Pulmonary artery endothelial cell (primary cell): ENCODE results near the gene FHIP1A. TPM values are rescaled to one million over a fixed set of nuclear protein-coding genes. Genes with fewer than 3 reads are reported as not detected.

Source experiments
- DNase-seq: peaks from one replicate; pipeline ENCODE4 v3.0.0-alpha.2; 2011; ENCODE audit warnings: low read depth, low spot score
- total RNA-seq: library from RNA; depleted of rRNA; stranded (reverse); fragments of >200 nt; gene quantifications from 2 replicates; pipeline ENCODE4 v1.2.3, GENCODE V29; 2014

Gene FHIP1A
- total RNA-seq, 1 donor from 2014 or later = 0.59 TPM

DNA sequence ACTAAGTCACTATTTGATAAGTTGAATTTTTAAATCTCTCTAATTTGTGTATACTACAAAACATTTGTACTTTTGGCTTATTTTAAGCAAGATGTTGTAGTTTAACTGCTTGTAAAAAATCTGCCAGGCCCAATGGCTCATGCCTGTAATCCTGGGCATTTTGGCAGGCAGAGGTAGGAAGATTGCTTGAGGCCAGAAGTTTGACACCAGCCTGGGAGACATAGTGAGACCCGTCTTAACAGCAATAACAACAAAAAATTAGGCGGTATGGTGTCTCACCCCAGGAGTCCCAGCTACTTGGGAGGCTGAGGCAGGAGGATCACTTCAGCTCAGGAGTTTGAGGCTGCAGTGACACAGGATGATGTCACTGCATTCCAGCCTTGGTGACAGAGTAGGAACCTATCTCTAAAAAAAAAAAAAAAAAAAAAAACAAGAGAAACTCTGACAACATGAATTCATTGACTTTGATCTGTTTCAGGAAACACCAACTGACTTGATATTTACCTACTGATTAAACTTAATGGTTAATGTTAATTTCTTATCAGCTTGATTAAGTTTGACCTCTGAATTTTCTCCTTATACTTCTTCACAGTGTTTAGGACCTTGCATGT lies 8.9 kb downstream of the FHIP1A start:
- DNase-seq = no peak

DNA sequence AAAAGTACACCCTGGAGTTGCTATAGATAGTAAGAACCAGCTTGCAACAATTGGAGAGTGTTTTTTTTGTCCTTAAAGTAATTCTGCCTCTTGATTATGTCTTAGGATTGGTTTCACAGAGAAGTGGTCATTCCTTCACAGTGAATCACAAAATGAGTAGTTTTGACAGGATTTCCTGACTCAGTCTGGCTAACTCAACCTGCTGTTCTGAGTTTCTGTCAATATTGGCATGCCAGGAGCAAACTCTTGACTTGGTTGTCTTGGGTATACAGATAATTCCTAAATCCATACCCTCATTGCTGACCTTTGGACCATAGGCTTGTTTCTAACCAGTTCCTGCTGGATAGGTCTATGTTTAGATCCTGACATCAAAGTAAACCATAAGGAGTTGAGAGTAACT lies 9.4 kb downstream of the FHIP1A start:
- peak; percentile 81 for DNase-seq

DNA sequence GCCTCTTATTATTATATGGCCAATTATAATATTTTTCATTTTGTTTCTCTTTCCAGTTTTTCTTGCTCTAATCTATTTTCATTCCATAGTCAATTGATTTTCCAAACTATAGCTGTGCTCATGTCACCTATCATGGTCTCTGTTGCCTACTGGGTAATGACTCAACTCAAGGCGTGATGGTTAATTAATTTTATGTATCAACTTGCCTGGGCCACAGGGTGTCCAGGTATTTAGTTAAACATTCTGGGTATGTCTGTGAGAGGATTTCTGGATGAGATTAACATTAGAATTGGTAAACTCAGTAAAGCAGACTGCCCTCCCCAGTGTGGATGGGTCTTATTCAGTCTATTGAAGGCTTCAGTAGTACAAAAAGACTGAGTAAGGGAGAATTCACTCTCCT lies 9.9 kb downstream of the FHIP1A start:
- no peak for DNase-seq

DNA sequence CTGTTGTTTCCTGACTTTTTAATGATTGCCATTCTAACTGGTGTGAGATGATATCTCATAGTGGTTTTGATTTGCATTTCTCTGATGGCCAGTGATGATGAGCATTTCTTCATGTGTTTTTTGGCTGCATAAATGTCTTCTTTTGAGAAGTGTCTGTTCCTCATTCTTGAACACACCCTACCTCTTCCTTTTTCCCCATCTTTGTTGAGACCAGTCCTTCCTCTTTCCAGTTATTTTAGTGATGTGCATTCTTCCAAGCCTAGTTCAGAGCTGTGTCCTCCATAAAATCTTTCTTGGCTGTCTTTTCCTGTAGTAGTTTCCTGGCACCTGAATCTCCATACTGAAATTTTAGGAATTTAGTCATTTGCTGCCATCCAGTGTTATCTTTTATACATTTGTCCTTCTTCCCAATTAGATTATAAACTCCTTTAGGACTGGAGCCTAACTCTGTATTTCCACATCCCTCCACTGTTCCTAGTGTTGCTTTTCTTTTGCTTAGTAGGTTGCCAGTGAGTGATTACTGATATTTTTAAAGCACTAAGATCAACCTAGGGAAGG lies 11.4 kb downstream of the FHIP1A start:
- DNase-seq = no peak

DNA sequence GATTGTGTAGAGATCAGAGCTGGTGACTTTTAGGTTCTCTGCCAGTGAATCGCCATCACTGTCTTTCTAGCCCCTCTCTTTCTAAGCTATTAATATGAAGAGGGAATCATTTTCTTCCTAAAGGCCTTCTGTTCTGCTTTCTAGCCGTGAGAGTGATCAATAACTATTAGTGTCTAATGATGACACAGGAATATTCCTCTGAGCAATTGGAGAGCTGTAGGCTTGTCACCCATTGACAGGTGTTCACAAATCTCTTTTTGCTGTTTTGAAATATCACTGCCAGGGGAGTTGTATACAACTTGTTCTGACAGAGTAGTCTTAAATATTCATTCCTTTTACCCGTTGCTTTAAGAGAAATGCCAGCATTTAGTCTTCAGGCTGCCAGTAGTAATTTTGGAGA lies 13.9 kb downstream of the FHIP1A start:
- DNase-seq = no peak

DNA sequence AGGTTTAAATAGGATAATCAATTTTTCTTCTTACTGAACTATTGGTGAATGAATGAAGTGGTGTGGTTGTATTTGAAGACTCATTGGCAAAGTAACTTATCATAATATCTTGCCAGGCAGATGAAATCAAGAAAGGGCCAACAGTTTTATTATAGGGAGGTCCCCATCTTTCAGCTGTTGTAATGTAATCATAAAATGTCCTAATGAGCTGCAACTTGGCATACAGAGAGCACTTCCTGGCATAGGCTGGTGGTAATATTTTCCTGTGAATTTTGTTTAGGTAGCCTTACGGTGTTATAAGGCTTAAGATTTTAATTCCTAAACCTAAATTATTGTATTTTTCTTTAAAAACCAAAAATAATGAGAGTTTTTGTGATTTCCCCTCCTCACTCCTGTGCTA lies 17.5 kb downstream of the FHIP1A start:
- no peak for DNase-seq

DNA sequence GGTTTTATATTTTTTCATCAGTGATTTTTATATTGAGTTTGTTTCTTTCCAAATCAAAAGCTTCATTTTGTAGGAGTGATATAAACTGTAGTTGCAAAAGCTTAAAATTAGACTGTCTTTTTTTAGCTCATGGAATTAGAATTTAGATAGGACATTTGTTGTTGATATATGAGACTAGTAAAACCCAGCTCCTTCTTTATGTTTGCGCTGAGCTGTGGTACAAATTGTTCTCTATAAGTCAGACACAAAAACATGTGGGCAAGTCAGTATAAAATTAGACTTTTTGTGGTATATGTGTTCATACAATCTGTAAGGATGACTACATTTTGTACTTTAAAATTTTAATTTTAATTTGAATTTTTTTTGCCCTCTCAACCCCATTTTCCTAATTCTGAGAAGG lies 18.3 kb downstream of the FHIP1A start:
- DNase-seq = no peak

DNA sequence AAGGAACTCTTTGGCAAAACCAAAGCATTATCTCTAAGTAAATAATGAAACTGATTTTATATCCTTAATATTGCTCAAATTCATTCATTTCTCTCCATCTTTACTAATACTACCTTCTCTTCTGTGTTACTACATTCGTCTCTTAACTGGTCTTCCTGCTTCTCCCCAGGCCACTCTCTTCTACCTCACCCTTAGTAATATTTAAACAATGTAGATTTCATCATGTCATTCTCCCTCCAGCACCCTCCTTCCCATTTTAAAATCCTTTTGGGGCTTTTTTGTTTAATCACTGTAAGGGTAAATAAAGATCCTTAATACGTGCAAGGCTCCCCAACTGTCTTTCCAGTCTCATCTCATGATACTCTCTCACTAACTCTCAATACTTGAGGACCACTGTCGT lies 19.4 kb downstream of the FHIP1A start:
- DNase-seq = no peak

DNA sequence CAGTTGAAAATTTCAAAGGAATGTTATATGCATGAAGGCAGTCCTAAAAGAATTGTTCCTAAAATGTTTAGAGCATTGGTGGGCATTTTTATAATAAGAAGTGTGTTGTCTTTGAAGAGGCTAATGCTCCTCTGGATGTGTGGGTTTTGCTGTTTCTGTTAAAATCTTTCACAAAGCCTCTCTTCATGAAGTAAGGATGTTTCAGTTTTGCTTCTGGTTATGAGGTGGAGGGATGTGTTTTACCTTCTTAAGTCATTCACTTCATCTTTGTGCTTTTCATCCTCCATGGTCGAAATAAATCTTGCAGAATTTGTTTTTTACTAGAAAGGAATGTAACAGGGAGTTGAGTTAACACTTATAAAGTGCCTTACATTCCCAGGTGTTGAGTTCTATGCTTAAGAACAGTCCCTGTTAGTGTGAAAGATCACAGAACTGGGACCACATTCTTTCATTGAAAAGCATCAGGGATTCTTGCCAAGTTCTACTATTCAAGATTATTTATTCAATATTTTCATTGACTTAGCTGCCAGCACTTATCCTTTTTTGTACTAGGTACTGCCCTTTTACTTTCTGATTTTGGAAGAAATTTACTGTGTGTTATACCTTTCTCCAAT lies 21.1 kb downstream of the FHIP1A start:
- no peak for DNase-seq

DNA sequence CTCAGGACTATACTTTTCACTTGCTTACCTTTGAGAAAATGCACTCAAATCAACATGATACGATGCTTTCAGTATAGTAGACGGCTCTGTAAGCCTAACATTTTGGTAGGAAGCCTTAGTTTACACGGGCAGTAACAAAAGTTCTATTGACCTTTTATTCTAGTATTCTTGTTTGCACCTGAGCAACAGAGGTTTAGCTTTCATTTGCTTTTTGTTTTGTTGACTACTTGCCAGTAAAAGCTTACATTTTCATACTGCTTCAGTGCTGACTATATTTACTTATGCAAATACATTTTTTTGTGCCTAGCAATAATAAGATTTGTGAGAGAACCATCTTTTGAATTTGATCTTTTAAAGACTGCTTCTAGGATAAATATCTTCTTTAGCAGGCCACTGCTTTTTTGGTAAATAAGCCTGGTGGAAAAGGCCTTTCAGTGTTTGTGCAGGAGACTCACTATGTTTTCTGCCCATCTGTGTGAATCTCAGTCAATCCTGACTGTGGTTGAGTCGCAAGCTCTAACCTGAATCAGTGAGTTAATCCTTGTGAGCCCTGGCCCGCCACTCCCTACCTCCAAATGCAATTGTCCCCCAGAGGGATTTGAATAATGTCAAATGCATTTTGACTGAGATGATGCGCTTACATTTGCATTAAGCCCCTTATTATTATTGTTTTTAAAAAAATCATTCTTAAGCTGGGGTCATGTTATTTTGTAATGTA lies 21.9 kb downstream of the FHIP1A start:
- DNase-seq = no peak

DNA sequence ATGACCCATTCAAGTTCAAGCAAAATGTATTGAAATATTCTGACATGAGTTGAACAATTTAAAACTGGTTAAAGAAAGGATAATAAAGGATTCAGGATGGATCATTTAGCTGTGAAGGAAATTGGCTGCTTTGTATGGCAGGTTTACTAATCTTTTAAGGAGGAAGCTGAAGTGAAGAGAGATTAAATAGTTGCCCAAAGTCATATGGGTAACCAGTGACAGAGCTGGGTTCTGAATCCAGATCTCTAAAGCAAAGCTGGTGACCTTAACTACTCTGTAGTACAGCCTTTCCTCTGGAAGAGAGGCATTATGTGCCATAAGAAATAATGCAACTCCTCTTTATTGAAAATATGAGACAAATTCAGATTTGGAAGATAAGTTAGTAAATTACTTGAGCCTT lies 22.8 kb downstream of the FHIP1A start:
- no peak for DNase-seq

DNA sequence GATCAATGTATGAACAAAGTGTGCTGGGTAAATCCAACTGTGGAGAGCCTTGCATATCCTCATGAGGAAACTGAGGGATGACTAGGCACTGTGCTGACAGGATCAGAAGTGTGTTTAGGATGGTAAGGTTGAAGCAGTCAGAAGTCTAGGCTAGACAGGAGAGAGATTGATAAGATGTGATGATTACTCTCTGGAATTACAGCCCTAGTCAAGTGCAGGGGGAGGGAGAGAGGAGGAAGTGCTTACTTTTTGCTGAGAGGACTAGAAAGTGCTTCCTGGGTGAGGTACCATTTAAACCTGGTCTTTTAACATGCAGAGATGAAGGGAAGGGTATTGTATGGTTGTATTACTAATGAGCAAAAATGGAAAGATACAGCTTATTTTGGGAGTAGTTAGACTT lies 23.7 kb downstream of the FHIP1A start:
- DNase-seq = no peak

DNA sequence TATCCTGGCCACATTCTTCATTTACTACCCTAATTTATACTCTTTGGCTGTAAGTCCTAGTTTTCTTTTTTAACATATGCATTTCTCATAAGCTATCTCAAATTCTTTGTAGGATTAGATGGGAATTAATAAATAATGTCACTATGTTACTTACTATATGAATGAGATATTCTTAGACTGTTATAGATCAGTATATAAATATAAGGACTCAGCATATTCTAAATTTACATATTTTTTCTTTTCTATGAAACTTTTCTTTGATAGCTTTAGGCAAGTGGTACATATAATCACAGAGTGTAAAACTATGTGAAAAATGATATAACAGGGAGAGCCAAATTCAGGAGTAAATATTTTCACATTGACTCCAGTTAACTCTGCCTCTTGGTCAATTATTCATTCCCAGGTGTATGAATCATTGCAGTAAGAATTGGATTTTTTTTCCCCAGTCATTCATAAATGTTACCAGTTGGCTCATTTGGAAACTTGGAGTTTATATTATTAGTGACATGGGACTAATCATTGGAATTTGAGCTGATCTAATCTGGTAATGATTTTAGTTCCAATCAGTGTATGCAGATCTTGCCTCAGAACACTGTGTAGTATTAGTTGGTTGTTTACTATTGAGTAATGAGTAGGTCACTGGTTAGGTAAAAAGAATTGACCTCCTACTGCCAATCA lies 25.3 kb downstream of the FHIP1A start:
- no peak for DNase-seq

DNA sequence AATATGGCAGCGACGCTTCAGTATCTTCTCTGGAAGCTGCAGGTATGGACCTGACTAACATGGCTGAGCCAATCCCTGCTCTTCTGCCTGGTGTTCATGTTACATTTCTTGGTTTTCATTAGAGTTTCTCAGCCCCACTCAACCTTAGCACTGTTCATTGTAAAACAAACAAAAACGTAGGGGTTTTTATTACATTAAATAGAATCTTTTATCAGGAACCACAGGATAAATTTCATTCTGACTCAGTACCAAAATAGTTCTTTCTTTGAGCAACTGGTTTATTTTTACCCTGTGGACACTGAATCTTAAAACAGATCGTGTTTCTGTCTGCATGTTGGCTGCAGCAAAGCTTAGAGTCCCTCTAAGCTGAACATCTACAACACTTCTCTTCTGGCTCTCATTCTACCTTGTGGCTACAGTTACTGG lies 27.1 kb downstream of the FHIP1A start:
- DNase-seq = no peak

DNA sequence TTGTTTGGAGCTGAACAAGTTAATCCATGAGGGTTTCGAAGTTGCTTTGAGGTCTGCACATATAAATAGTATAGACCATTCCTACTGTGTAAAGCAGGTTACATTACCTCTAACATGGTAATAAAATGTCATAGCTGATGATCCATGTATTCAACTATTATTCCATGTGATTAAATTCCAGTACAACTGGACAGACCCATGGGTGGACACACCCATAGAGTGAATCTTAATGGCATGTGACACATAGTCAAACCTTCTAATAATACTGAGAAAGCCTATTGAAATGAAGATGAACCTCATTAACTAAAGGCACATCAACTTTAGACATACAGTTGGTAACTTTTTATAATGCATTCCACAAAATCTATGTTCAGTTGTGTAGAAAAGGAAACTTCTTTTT lies 28.5 kb downstream of the FHIP1A start:
- no peak for DNase-seq

DNA sequence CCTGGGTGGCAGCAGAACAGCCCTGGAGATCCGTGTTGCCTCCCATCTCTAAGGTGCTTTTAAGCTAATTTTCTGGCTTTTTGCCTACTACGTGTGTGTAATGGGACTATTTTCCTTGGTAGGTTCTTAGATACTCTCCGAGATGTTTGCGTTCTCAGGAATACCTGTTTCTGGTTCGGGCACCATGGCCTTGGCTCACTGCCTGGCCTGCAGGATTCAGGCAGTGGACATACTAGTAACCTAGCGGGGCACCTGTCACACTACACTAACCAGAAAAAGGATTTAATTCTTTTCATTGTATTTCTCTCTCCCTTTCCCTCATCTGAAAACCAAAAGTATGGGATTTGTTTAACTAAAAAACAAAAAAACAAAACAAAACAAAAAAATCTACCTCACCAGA lies 29.2 kb downstream of the FHIP1A start:
- DNase-seq = no peak

DNA sequence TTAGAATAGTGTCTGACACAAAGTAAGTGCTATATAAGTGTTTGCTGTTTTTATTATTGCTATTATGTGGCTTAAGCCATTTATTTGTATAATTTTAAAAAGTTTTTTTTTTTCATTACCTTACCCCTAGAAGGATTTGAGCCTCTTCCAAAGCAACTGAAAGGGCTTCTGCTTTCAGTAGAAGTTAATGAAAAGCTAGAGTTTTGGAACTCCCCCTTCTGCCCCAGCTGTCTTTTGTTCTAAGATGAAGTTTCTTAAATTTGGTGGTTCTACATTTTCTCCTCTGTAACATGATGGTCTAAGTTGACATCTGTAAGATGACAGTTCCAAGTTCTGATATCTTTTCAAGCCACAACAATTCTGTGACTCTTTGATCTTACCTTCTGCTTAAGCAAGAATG lies 30.3 kb downstream of the FHIP1A start:
- DNase-seq = no peak

DNA sequence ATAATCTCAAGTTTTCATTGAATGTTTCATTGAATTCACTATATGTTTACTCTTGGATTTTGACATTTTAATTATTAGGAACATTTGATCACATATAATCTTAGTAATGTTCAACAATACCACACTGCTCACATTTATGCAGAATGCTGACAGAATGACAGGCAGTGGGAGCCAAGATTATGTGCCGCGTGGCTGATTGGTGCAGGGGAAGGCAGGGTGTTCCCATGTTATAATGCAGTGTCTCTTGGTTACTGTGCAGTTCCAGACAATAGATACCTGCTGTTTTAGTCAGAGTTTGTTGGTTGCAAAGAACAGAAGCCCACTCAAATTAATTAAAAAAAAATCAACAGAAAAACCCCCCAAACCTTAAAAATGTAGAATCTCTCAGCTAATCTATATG lies 33.0 kb downstream of the FHIP1A start:
- DNase-seq = no peak

DNA sequence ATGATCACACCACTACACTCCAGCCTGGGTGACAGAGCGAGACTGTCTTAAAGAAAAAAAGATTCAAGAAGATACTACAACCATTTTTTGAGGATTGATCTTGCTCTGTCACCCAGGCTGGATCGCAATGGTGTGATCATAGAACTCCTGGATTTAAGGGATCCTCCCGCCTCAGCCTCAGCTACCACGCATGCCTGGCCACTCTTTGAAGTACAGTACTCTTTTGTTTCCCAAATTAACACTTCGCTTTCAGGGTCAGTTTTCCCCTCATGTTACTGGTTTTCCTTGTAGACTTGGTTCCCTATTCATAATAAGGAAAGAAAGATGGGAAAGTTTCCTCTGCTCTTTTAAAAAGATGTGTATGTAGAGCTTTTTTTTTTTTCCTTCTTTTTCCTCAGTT lies 34.3 kb downstream of the FHIP1A start:
- no peak for DNase-seq

DNA sequence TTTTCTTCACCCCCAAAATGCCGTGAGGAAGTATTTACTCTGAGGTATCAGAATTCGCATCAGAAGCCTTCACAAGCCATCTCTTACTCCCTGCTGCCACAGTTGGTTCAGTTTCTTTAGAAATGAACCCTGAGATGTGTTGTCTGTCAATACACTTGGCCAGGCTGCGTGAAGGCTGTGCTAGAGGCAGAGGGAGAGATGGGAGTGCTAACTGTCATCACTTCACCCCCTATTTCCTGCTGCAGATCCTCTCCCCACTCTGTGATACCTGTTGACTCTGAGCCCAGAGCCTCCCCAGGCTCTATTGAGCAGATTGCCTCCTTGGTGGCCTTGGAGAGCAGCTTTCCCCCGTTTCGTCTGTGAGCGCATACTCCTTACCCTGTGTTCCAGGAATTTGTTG lies 34.8 kb downstream of the FHIP1A start:
- DNase-seq = no peak

DNA sequence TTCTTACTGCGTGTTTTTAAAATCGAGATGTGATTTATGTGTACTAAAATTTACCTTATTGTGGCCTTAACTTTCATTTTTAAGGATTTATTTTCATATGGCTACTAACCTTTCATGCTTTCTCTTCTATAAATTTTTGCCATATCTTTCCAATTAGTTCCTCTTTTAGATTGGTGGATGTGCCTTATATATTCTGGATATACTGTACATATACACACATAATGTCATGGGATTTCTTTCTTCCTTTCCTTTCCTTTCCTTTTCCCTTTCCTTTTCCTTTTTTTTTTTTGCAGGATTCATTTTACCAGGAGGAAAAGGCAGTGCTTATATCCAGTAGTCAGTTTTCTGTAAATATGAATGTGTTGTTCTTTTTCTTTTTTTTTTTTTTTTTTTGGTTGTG lies 37.2 kb downstream of the FHIP1A start:
- DNase-seq = no peak

DNA sequence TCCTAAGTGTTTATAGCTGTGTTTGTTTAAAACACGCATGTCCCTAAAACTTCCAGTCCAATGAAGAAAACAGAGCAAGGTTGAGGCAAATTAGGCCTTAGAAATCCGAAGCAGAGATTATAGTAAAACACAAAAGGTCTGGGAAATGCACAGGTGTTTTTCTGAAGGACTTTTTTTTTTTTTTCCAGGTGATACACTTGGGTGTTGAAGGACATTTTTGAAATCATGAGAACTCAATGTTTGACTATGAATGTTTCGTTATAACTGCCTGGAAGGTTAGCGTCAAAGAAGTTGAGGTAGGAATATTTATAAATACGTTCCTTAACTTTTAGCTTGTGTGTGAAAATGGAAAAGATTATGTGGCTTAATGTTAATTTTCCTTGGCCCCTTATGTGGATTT lies 45.5 kb downstream of the FHIP1A start:
- no peak for DNase-seq
